Measurements from ENCODE around the gene ATXN10.

Gene ATXN10

GRCh38 chr22:45834241-45834640 is 162.6 kb downstream of the ATXN10 start:
- DNase-seq, result no peak

- no peak for DNase-seq
Measured at GRCh38 chr22:45834795-45835194, 163.2 kb downstream of the ATXN10 start.

- no peak for DNase-seq
Measured at GRCh38 chr22:45836418-45837169, 165.0 kb downstream of the ATXN10 start.

- DNase-seq, result no peak
Measured at GRCh38 chr22:45837508-45837907, 165.9 kb downstream of the ATXN10 start.

DNA sequence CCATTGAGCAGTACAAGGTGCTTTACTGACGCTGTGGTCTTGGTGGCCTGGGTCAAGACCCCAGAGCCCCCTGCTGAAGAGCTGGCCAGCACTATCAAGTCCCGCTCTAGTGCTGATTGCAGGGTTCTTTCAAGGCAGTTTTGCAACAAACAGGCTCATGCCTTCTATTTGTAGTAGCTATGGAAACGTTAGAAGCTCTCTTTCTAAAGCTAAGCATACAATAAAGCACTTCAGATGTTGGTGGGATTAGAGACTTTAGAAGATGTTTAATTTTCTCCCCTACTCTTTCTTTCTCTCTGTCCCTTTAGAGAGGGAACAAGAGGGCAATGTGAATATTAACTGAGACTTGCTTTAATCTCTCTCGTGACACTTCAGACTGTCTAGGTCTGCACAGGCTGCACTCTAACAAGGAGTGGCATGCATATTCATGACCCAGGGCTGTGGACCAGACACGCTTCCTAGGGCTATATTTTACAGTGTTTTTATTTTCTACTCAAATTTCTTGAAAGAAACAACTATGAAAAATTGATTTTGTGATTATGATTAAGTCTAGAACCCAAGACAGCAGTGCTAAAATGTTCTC is 166.8 kb downstream of the ATXN10 start:
- DNase-seq, result no peak

GRCh38 chr22:45840483-45840882 is 168.8 kb downstream of the ATXN10 start:
- DNase-seq, result no peak

DNA sequence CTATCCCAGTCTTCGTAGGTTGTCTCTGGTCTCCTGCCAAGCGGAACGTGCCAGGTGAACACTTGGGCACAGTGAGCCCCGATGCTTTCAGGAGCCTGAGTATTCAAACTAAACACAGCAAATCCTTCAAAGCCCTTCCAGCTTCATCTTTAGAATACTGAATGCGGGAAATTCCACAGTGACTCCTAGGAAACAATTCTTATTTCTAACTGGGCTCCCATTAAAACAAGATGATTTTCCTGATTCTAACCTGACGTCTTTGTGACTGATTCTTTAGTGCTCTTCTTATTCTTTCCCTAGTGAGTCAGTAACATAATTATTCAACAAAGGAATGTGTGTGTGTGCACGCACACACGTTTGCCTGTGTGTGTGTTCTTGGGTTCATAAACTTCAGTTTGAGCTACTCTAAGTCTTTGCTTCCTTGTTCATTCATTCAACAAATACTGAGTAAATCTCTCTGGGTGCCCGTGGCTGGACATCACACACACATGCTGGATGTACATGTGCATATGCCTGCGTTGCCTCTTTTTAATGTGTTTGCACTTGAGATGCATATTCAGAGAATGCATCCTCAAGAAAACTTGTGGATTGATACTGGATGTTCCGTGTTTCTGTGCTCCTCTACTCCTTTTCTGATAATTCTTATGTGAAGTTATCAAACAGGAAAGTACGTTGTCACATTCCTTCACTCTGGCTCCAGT is 170.8 kb downstream of the ATXN10 start:
- no peak for DNase-seq

- no peak for DNase-seq
Measured at GRCh38 chr22:45843031-45843430, 171.4 kb downstream of the ATXN10 start.

- DNase-seq, result no peak
Measured at GRCh38 chr22:45843986-45844385, 172.4 kb downstream of the ATXN10 start.

DNA sequence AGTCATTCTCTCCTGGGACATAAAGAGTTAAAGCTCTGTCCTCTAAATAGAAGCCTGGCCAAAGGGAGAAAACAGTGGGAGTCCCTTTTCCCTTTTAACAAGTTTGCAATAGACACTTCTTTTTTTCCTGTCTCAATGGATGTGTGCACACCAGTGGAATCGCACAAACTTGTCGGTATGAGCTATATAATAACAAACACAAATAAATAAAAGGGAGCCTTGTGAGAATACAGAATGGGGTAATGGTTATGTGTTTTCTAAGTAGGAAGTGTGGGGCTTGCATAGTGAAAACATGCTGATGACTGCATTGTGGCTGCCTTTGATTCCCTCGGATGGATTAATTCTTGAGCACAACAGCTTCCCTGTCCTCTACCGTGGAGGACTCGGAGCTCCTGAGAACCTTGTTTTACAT is 173.4 kb downstream of the ATXN10 start:
- DNase-seq, result no peak

- no peak for DNase-seq
Measured at GRCh38 chr22:45846952-45847351, 175.3 kb downstream of the ATXN10 start.

DNA sequence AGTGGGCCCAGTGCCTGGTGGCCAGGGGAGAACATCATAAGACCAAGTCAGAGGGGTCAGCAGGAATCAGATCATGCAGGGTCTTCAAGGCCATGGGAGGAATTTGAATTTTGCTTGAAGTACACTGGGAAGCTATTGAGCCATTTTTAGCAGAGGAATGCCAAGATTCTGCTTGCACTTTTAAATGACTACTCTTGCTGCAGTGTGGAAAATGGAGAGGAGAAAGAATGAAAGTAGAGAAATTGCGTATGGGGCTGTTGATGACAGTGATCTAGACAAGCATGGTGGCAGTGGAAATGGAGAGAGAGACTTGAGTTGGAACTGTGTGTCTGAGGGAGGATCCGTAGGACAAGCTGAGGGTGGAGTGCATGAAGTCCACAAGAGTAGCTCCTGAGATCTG is 177.3 kb downstream of the ATXN10 start:
- no peak for DNase-seq

DNA sequence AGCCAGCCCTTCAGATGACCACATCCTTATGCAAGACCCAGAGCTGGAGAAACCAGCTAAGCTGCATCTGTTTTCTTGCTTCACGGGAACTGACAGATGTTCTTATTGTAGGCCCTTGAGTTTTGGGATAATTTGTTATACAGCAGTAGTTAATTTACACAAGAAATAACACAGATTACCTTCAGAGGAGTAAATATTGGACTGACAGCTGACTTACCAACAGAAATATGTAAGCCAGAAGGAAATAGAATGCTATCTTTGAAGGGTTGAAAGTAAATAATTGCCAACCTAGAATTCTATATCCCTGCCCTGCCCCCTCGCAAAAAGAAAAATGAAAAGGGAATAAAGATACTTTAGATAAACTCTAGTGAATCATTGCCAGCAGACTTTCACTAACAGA is 181.2 kb downstream of the ATXN10 start:
- no peak for DNase-seq

DNA sequence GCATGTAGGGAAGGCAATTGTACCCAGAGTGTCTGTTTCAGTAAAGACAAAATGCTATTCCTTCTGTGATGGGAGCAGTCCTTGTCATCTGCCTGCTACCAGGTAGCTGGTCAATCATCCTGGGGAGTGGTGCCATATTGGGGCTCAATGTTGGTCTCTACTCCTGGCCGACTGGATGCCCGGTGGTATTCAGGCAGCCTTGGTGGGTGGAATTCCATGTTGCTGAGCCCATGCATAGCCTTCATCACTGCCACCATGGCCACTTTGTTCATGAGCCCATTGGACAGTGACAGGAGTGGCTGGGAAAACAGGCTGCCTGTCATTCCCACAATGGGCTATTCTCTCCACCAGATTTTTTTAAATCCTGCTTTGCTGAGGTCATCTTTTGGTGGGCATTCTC is 184.3 kb downstream of the ATXN10 start:
- no peak for DNase-seq

DNA sequence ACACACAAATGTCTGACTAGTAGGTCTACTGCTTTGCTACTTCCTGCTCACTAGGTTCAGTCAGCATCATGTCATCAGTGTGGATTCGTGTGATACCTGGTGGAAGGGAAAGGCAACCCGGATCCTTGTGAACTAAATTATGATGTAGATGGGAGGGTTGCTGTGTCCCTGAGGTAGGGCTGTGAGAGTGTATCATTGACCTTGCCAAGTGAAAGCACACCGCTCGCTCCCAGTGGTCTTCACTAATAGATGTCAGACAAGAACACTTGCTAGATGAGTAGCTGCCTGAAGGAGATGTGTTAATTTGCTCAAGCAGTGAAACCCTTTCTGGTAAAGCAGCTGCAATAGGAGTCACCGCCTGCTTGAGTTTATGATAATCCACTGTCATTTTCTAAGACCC is 185.9 kb downstream of the ATXN10 start:
- DNase-seq, result no peak

- DNase-seq, result no peak
Measured at GRCh38 chr22:45859231-45860161, 187.9 kb downstream of the ATXN10 start.

DNA sequence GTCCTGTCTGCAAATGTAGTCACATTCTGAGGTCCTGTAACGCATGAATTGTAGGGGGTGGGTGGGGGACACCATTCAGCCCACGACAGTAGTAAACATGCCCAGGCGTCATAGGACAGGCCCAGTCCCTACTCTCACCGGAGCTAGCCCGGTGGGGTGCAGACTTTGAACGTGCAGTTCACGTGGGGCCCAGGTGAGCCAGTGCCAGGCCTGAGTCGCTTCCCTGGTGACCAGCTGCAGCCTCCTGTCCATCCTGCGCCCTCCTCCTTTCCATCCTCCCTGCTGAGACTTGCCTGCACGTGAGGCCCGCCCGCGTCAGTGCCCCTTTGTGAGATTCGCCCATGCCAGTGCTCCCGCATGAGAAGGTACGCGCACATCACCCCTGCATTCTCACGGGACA is 188.6 kb downstream of the ATXN10 start:
- DNase-seq, result no peak

DNA sequence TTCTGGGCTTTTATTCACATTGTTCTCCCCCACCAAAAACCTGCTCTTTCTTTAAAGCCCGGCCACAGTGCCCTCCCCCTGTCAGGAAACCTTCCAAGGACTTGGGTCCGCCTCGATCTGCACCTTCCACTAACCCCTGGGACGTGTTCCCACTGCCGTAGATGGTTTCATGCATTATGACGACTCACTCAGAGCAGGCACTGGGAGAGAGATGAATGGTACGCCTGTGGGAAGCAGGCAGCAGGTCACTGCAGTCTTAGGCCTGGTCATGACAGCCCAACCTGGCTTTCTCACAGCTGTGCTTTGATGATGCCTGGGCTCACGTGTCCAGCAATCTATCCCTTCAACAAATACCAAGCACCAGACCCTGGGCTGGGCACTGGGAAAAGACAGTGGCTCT is 189.6 kb downstream of the ATXN10 start:
- DNase-seq, result no peak

DNA sequence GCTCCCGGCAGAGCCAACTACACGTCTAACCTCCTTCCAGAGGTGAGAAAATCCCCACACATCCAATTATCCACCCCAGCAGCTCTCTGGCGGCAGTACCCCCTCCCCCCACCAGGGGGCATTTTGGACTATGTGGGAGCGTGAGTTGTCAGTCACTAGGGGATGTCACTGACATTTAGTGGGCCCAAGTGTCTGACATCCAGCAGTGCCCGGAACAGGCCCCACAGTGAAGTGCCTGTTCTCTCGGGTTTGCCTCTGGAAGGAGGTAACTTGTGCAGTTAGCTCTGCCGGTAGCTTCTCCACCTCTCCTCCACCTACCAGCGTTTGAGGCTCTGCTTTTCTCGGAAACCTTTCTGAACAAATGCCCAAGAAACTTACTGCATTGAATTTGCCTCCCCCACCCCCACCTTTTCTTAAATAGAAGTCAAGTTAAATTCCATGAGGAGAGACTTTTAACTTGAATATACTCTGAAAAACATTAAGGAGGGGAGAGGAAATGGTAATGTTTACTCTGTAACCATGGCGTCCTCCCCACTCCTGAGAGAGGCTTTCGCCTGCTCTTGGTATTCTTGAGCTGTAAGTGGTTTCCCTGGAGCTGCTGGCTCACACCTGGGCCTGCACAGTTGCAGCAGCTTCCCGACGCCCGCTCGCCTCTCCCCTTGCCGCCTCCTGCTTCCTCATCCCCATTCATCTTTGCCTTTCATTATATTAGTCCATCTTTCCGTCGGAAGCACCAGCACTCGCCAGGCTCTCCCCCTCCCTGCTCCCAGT is 192.5 kb downstream of the ATXN10 start:
- peak; percentile 46 for DNase-seq

DNA sequence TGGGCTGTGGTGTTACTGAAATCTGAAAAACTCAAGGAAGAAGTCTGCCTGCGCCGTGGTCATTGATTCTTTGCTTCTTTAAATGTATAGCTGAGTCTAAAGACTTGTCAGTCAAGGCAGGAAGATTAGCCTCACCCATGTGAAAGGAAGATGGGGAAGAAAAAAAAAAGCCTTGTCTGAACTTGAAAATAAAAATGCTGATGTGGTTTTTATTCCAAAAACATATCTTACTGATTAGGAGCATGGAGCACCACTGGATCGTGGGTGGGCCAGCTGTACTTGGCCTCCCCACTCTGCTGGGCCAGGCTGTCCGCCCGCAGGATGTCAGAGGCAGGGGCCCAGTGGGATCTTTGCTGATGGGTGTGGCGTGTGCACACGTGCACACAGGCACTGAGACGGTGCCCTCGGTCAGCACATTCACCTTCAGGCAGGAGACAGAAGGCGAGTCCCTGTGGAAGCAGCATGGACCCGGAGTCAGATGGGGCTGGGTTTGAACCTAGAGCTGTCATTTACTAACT is 193.4 kb downstream of the ATXN10 start:
- DNase-seq, result no peak

DNA sequence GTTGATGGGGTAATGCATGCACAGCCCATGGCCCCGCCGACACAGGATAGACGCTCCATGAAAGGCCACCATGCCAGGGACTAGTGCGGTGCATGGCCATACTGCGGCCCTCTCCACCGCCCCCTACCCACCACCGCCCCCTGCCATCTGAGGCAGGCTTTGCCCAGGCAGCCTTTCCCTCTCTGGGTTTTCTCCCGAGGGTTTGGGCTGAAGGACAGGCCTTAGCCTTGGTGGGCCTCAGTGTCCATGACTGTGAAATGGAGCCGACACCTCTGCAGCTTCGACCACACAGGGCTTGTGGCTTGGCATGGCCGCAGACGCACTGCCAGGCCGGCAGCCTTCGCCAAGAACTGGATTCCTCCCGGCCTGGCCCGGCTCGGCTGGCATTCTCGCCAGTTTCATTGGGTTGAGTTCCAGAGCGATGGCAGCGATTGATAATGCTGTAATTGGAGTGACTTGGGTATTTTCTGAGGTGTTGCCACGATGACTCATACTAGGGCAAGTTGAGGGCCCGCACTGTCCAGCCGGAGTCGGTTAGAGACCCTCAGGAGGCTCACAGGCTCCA is 194.0 kb downstream of the ATXN10 start:
- DNase-seq, result no peak
